ENCODE data around the gene TMEM255B.

Gene TMEM255B

DNA sequence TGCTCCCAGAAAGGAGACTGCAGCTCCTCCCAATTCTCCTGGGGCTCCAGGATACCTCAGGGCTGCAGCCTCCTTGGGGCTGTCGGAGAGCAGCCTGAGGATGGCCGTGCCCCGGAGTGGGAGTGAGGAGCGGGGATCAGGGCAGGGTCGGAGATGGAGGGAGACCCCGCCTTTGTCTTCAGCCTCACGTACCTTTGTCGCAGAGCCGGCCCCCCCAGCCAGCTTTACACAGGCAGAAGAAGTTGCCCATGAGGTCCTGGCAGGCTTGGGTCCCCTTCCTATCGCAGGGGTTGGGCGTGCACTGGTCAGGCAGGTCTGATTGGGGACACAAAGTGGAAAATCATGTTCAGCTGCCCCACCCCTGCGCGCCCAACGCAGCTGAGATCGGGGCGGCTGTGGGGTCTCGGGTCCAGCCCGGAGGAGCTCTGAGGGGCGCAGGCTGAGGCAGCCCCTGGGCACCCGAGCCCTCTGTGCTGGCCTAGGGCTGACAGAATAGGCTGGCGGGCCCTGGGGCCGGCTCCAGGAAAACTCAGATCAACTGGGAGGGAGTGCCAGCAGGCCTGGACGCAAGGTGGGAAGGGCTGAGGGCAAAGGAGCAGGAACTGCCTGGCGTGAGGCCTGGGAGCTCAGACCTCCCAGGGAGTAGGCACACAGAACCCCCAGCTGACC is 80.6 kb downstream of the TMEM255B start:
- DNase-seq: no peak

DNA sequence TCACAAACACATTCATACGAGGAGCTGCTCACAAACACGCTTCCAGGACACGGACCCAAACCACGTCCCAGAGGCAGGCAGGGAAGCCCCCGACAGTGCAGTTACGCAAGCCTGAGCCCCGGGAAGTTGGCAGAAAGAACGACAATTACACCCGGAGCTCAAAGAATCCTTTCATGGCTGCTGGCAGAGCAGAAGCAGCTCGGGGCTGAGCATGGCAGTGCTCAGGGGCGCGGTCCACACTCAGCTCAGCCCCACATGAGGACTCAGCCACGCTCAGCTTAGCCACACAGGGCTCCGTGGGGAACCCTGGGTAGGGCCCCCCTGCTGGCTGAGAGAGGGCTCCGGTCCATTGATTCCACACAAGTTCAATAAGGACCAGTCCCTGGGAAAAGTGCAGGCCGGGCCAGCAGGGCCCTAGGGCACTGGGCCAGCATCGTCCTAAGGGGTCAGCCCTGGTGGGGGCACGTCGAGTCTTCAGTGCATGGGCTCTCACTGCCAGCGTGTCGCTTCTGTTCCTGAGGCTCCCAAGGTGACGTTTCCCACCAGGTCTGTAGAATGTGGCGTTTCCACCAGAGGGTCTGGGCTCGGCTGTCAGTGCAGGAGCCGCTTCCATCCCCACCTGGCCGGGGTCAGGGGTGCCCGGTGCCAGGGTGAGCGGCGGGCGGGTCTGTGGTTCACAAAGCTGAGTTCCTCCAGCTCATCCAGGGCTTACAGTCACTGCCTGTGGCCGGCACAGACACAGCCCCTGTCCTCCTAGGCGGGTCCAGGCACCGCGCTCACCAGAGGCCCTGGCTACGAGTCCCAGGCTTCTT is 81.7 kb downstream of the TMEM255B start:
- DNase-seq: no peak

DNA sequence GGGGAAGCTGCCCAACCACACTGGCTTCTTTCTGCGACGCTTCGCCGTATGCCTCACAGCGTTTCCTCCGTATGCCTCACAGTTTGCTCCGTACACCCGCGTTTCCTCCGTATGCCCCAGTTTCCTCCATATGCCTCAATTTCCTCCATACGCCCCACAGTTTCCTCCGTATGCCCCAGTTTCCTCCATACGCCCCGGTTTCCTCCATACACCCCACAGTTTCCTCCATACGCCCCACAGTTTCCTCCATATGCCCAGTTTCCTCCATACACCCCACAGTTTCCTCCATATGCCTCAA is 82.3 kb downstream of the TMEM255B start:
- DNase-seq: no peak

DNA sequence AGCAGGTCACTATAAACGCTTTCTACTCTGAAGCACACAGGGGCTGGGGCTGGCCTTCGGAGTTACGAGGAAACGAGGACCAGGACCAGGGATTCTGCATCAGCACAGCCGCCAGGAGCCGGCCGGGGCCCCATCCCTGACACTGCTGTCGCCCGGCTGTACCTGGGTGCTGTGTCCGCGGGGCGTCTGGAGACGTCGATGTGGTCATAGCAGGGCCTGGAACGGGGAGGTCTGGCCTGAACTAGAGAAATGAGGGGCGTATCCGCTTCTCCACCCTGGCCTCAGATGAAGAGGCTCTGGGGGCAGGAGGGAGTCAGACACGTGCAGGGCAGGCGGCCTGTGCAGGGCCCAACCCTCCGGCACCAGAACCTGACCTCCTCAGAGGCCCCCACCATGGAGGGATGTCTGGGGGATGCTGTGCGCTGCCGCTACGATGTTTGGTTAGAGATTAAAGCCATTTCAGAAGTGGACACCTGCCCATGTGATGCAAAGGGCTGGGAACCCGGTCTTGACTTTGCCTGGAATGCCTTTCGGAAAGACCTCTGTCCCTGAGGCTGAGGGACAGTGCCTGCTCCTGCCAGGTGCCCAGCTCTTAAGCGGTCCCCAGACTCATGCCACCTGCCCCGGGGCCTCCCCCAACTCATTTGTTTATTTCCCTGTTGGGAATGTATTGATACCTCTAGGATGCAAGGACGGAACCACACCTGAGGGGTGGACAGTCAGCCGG is 83.5 kb downstream of the TMEM255B start:
- no peak for DNase-seq

DNA sequence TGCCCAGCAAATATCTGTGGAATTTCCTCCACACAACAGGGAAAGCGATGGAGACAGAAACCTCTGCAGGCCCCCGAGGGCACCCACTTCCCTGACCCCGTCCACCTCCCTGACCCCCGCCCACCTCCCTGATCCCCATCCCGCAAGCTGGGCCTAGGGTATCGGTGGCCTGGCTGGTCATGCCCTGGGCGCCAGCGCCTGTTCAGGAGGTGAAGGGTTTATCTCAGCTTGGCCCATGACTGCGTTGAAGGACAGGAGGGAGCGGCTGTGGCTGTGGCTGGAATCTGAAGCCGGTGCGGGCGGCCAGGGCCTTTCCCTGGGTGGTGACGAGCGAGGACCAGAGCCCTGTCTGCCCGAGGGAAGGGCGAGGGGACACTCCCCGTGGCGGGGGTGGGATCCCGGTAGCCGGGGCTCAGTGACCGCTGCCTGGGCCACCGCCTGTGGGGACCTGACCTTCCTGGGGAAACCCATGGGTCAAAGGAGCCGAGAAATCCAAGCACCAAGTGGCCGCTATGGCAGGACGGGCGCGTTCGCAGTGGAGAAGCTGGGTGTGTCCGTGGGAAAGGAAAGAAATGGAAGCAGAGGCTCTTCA is 84.1 kb downstream of the TMEM255B start:
- DNase-seq: no peak

DNA sequence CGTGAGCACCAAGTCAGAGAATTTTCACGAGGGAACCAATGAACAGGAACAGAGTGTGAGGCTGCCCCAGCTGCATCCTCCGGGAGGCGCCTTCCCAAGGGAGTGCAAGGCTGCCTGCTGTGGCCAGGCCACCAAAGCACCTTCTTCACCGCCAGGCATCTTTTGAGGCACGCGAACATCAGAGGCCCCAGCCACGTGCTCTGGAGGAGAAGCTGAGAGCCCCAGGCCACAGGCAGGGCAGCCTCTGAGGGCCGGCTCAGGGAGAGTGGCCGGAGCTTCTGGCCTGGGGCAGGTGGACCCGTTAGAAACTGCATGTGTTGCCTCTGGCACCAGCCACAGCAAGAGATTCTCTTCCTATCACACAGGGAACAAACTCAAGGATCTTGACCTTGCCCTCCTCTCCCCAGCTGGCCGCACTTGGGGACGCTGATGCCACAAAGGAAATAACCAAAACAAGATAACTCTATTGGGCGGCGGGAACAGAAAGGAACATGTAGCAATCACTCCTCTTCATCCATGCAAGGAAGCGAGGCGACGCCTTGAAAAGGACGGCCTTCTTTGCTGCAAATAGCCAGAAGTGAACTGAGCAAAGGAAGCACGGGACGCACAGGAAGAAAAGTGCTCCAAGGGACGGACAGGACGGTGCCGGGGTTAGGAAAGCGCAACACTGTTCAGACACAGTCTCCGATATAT is 85.0 kb downstream of the TMEM255B start:
- no peak for DNase-seq

DNA sequence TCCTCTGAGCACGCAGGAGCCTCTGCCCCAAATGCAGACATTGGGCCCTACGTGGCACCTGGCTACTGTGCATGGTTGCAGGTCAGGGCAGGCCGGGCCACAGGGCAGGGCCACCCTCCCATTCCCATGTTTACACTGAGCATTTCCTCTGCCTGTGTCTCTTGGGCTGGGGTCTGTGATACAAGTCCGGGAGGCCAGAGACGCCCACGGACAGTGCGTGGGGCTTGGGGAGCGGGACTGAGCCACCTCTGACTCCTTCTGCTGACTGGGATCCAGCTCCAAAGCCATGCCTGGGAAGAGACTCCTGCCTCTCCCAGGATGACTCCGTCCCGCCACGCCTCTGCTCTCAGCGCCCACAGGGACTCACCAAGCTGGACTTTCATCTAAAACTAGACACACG is 86.0 kb downstream of the TMEM255B start:
- no peak for DNase-seq

DNA sequence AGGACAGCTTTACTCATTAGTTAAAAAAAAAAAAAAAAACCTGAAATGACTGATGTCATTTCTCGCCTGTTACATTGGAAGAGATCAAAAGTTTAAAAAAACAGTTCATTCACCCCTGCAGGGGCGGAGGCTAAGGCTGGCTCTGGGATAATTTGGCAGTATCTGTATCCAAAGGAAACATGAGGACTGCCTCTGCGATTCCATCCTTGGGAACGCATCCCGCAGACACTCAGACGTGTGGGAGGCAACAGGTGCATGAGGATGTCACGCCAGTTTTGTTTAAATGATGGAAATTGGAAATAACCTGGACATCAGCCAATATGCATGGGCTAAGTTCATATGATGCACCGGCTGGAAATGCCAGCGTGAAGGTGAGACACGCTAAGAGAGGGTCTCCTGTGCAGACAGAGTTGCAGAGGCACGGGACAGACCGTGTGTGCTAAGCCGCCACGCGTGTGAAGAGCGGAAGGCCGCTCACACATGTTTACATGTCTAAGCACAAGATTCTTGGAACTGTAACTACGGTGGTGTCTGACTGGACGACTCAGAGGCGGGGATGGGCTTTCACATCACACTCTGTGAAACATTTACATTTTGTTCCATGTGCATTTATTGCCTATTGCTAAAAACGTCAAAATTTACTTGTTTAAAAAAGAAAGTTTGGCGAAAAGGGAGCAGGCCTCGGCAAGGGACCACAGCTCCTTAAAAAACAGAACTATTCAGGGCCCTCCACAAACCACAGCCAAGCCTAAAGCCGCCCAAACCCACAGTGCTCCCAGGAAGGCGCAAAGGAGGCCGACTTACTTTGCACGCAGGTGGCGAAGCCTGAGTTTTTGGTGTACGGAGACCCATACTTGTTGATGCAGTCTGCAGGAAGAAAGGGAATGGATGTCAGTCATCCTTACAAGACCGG is 87.0 kb downstream of the TMEM255B start:
- DNase-seq: no peak

DNA sequence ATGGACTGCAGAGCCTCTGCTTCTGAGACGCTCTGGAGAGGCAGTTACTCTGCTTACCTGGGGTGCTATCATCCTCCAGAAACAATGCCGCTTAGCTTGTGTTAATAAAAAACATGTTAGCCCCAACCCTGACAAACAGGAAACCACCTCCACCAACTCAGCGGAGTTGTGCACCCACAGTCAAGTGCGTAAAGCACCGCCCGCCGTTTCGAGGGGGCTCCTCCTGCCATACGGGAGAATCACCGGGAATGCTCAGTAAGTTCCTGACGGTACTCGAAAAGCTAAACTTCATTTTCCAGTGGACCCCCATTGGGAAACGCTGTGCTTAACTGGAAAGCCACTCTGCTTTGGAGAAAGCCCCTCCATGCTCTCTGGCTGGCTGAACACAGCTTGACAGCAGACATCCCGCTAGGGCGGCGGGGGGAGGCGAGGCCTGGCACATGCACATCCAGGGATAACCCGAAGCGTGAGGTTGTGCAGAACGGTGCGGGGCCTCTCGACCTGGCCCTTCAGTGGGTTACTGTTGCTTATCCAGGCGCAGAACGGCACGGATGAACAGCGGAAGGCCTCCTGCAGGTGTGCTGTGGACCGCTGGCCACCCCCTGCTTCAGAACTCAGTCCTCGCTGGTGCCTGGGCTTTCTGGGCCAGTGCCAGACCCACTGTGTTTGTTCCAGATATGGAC is 87.8 kb downstream of the TMEM255B start:
- no peak for DNase-seq

DNA sequence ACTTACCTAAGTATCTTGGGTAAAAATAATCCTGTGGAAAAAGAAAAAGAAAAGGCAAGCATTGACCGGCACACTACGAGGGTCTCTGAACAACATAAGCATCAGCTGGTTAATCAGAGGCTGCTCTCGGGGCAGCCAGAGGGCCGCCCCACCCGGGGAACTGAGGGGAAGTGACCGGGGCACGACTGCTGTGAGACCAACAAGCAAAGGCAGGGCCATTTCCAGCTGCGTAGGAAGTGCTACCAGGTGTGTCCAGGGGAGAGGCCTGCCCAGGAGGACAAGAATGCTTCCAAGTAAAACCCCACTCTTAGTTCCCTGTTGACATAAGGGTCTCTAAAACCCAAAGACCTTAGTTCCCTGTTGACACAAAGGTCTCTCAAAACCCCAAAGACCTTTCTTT is 89.0 kb downstream of the TMEM255B start:
- DNase-seq: no peak

DNA sequence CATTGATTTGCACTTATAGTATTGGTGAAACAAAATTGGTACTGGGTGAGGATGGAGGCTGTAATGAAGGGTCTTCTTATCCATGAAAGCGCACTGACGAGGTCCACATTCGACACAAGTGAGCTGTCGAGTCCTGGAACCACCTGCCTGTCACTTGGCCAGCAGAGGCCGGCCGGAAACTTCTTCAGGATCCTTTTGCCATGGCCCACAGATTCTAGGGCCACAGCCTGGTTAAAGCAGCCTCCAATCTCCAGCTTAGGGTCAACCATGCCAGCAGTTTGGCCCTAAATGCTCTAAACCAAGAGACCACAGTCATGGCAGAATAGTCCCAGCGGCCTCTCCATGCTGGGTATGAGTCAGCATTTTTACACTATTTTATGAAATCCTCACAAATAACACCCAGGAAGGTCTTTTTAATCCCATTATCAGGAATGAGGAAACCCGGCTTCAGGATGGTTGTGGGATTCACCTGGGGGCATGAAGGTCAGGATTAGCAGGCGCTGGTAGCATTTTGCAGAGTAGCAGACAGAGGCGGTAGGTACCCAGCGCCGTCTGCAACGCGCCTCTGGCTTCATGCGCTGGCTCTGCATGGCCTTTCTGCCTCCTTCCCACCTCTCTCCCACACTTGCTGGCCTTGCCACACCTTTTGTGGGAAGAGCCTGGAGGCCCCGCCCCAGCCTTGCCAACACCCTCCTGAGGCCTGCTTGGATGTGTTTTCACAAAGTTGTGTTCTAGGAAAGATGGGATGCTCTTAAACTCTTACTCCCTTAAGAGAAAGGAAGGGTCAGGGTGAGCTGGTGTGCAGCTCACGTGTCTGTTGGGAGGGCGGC is 89.6 kb downstream of the TMEM255B start:
- DNase-seq: no peak

DNA sequence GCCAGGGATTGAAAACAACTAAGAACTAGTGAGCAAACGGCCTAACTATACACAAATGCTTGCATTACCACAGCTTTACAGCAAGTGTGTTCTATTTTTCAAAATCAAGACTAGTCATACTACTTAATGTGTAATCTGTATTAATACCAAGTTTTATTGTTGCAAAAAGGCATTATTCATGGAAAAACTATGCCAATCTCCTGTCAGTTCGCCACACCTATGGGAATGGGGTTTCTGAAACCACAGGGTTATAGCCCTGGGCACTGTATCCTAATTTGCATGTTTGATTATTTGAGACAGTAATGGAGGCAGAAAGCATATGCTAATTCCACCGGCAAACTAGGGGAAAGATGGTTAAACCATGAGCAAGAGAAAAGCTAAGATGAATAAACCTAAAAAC is 90.5 kb downstream of the TMEM255B start:
- DNase-seq: no peak

DNA sequence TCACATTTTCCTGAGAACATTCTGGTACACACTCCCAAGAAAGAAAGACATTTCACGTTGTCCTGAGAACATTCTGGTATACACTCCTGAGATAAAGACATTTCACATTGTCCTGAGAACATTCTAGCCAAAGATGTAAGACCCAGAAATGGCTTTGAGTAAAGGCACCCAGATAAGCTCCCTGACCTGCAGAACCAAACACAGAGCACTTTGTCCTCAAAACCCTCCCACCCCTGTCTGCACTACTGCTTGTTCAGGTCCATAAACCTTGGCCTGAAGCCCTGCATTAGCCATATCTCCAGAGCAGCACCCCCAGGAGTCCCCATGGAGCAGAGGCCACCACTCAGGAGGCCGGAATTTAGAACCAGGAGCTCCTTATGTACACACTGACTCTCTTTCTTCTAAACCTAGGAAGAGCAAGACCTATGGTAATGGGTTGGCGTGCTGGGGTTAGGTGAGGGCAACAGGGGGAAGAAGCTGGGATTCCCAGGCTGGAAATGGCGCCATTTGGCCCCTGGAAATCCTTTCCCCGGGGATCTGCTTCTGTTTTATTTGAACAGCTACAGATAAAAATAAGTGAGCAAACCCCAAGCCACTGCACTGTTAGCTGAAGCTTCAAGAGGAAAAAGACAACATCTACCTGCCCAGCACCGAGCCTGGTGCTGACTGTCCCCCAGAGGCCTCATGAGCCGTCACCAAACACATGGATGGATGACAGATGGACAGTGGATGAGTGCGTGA is 91.1 kb downstream of the TMEM255B start:
- no peak for DNase-seq

DNA sequence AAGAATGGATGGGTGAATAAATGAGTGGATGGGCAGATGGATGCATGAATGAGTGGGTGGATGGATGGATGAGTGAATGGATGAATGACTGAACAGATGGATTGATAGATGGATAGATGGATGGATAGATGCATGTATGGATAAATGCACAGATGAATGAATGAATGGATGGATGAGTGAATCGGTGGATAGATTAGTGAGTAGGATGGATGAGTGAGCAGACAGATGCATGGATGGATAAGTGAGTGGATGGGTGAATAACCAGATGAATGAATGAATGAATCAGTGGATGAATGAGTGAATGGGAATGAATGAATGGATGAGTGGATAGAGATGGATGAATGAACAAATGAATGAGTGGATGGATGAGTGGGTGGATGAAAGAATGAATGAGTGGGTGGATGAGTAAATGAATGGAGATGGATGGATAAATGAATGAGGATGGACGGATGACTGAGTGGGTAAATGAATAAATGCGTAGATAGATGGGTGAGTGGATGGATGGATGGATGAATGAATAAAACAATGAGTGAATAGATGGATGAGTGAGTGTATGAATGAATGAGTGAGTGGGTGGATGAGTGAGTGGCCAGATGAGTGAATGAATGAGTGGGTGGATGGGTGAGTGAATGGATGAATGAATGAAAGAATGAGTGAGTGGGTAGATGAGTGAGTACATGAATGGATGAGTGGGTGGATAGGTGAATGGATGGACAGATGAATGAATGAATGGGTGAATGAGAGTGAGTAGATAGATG is 91.9 kb downstream of the TMEM255B start:
- DNase-seq: no peak

DNA sequence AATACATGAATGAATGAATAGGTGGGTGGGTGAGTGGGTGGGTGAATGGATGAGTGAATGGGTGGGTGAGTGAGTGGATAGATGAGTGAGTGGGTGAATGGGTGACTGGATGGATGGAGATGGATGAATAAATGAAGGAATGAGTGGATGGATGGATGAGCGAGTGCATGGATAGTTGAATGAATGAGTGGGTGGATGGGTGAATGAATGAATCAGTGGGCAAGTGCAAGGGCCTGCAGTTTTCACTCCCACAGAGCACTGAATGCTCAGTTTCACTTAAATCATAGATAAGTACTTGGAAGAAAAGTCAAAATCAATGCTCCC is 92.4 kb downstream of the TMEM255B start:
- DNase-seq: no peak

DNA sequence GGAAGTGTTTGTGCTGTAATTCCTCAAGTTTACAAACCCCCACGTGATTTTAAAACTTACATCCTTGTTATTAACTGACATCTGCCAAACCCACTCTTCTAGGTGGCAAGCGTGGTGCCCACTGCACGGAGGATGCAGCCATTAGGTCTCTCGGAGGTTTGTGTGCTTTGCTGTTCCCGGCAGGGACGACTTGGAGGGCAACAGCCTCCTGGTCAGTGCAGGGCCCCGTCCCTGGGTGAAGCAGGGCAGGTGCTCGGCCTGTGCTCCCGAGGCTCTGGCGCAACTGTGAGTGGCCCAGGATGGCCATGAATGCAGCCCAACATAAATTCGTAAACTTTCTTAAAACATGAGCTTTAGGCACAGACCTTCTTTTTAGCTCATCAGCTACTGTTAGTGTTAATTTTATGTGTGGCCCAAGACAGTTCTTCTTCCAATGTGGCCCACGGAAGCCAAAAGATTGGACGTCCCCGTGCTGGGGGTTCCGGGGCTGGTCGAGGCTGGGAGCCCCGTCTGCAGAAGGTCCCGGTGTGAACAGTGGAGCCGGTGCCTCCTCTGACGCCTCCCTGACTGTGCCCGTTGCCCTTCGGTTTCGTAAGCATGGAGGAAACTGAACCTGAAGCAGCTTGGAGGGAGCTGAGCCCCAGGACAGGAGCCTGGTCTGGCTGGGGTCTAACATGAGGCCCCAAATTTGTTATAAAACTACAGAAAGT is 93.0 kb downstream of the TMEM255B start:
- DNase-seq: no peak

DNA sequence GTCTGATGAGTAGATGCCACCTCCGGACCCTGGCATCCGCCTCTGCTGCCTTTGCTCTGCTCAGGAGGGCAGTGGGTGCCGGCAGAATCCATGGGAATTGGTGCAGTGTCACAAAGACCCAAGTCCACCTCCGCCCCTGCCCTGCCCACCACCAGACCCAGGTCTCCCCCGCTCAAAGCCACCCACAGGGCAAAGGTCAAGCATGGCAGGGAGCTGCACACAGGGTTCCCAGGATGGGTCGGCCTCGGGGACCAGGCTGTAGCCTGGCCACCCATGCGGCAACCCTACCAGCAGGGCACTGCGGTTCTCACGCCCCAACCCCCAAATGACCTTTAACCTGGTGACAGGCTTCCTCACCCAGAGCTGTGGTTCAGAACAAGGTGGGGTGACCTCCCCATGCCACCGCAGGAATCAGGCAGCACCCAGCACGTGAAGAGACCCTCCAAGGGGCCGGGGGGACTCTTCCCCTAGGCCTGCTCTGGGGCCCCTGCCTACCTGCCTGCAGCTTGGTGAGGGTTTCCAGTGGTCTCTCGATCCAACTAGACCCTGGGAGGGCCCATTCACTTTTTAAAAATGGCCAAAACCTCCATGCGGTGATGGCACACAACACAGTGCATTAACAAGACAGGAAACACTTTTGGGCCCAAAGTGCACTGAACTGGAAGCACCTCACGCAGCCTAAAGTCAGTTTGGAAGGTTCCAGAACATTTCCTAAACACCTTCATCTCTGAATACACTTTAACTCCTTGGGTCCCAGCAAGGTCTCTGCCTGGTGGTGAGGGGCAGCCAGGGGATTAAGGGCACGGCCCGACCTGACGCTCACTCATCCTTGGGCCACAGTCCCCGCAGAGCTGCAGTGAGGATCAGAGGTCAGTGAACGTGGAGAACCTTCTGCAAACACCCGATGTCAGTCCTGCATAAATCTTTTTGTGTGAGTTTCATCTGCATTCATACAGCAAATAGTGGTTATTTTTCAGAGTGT is 93.8 kb downstream of the TMEM255B start:
- no peak for DNase-seq
